ENCODE data around the gene HOXD10.

DNA sequence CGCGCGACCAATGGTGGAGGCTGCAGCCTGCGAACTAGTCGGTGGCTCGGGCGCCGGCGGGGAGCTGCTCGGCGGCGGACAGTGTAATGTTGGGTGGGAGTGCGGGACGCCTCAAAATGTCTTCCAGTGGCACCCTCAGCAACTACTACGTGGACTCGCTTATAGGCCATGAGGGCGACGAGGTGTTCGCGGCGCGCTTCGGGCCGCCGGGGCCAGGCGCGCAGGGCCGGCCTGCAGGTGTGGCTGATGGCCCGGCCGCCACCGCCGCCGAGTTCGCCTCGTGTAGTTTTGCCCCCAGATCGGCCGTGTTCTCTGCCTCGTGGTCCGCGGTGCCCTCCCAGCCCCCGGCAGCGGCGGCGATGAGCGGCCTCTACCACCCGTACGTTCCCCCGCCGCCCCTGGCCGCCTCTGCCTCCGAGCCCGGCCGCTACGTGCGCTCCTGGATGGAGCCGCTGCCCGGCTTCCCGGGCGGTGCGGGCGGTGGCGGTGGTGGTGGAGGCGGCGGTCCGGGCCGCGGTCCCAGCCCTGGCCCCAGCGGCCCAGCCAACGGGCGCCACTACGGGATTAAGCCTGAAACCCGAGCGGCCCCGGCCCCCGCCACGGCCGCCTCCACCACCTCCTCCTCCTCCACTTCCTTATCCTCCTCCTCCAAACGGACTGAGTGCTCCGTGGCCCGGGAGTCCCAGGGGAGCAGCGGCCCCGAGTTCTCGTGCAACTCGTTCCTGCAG lies 6.3 kb downstream of the HOXD10 start, which contains the start of gene HOXD9:
- TF ChIP-seq EZH2 (IDR thresholded peaks at IDR 0.05; ENCODE audit: insufficient read depth, poor library complexity, severe bottlenecking) (no peak), EZH2phosphoT487 (IDR thresholded peaks at IDR 0.05; ENCODE audit: insufficient read depth, low read depth) (no peak)

Data from GM23248 (cell line).